RKO (cell line): ENCODE results near the gene ITGB3BP.
"Not testable (repeated sequence)": the region's sequence is repeated elsewhere in the genome, so short reads cannot be mapped to it uniquely, and the experiment has no call there.

Experiments used
- DNase-seq: peaks from one replicate; pipeline ENCODE4 v3.0.0-alpha.2; 2016; ENCODE audit warnings: low spot score

The ITGB3BP gene

DNA sequence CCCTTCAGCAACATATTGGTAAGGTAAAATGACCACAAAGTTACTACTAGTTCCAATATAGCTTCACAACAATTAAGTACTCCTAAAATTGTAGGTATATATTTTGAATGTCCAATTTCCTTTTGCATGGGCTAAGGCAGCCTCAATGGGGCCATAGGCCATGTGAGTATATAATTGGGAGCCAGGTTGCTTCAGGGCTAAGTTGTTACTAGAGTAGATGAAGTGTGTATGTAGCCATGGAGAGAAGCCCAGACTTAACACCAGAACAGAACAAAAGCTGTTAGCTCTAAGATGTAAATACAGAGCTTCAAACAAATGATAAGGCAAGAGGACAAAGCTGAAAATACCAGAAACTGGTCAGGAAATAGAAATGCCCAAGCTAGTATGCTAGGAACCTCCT, 16.2 kb downstream of the ITGB3BP start:
- DNase-seq: no peak

DNA sequence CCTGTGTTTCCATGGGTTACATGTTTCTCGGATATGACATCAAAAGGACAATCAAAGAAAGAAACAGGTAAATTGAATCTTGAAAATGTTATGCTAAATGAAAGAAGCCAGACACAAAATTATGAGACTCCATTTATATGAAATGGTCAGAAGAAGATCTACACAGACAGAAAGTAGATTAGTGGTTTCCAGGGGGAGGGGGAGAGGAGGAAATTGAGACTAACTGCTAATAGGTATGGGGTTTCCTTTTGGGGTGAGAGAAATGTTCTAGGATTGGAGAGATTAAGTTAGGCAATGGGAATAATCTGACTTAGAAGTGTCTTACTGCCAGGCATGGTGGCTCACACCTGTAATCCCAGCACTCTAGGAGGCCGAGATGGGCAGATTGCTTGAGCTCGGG, 21.8 kb downstream of the ITGB3BP start:
- DNase-seq: no peak

DNA sequence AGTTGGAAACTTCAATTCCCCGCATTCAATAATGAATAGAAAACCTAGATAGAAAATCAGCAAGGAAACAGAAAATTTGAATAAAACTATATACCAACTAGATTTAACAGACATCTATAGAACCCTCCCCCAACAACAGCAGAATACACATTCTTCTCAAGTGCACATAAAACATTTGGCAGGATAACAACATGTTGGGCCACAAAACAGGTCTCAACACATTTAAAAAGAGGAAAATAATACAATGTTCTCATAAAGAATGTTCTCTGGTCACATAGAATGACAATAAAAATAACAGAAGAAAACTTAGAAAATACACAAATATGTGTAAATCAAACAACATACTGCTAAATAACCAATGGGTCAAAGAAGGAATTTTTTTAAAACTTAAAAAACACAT, 24.9 kb downstream of the ITGB3BP start:
- no peak for DNase-seq

DNA sequence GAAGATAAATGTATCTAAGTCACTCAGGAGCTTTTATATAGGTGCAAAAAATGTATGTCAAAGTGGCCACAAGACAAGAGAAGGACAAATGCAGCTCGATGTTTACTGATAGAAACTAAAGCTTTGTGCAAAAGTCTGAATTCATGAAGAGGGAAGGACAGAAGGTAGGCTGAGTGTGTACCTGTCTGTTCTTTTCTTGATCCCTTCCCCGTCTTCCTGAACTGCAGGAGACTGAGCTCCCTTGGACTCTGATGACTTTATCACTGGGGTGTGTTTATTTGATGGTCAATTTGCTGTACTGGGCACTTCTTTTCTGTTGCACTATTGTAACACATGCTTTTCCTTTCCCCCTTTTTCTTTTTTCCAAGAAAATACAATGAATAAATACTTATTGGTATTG, 25.4 kb downstream of the ITGB3BP start:
- DNase-seq: no peak

DNA sequence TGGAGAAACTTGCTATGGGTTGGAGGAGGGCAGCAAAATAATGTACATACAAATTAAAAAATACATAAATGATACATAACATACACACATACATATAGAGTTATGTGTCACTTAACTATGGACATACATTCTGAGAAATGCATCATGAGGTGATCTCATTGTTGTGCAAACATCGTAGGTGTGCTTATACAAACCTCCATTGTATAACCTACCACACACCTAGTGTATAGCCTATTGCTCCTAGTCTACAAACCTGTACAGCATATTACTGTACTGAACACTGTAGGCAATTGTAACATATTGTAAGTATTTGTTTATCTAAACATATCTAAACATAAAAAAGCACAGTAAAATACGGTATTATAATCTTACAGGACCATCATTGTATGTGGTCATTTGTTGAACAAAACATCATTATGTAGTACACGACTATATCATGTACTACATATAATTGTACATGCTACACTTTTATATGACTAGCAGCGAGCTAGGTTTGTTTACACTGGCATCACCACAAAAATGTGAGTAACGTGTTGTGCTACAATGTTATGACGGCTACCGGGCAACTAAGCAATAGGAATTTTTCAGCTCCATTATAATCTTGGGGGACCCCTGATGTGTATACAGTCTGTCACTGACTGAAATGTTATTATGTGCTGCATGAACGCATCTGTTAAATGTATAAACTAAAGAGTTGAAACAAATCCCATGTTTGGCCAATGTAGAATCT, 35.5 kb downstream of the ITGB3BP start:
- no peak for DNase-seq

DNA sequence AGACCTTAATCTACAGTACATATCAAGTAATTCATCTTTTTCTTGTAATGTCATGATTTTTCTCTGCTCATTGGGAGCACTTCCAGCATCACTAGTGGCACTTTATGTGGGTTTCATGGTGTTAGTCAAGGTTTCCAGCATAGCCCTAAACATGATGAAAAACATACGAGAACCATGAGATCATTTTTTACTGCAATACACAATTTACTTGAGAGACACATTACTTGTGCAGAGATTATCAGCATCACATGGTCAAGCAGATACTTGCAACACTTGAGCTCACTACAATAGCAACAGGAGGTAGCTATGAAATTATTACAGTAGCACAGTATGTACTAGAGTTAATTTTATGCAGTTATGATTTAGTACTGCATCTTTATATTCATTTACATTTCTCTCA, 36.4 kb downstream of the ITGB3BP start:
- no peak for DNase-seq

DNA sequence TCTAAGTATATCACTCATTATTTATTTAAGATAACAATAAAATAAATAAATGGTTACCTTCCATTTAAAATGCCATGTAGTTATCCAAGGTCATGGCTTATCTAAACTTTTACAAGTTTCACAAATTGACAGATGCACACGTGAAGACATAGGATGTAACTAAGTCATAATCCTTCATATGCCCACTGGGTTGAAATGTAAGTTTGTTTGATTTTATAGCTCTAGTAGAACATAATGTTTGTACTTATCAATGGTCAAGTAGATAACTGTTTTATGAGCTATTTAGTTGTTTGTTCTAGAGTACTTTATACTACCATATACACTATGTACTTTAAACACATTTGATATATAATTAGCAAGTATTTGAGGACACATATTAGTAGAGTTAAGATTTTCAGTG, 43.0 kb downstream of the ITGB3BP start:
- no peak for DNase-seq

DNA sequence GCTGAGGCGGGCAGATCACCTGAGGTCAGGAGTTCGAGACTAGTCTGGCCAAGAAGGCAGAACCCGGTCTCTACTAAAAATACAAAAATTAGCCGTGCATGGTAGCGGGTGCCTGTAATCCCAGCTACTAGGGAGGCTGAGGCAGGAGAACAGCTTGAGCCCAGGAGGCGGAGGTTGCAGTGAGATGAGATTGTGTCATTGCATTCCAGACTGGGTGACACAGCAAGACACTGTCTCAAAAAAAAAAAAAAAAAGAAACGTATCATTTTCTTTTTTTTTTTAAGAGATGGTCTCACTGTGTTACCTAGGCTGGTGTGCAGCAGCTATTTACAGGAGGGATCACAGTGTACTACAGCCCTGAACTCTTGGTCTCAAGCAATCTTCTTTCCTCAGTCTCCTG, 47.3 kb downstream of the ITGB3BP start:
- DNase-seq: no peak

DNA sequence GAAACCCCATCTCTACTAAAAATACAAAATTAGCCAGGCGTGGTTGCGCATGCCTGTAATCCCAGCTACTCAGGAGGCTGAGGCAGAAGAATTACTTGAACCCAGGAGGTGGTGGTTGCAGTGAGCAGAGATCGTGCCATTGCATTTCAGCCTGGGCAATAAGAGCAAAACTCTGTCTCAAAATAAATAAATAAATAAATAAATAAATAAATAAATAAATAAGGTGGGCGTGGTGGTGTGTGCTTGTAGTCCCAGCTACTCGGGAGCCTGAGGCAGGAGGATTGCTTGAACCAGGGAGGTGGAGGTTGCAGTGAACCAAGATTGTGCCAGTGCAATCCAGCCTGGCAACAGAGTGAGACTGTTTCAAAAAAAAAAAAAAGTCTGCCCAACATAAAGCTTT, 54.3 kb downstream of the ITGB3BP start:
- DNase-seq: not testable (repeated sequence)

DNA sequence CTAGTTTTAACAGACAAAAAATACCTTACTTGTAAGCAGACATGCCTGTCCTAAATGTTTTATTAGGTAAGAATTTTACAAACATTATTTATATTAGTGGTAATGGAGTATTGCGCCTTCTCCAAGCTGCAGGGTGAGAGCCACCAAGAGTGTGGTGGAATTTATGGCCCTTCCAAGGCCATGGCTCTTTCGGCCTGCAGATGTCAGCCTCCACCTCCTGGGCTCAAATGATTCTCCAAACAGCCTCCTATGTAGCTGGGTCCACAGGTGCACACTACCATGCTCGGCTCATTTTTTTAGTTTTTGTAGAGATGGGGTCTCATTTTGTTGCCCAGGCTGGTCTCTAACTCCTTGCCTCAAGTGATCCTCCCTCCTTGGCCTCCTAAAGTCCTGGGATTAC, 56.3 kb downstream of the ITGB3BP start:
- DNase-seq: no peak

DNA sequence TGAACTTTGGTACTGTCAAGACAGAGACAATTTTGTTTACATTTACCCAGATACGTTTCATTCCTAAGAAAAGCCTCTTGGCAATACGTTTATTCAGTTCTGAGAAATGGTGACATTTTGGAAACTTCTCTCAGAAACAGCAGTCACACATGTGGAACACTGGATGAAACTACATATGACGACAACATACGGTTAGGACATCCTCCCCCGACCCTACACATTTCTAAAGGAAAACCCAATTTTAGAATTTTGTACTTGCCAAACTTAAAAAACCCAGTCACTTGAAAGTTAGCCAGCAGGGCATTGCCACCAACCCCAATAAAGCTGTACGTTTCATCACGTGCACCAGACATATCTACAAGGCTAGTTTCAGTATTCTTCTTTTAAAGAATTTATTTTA, 56.8 kb downstream of the ITGB3BP start:
- DNase-seq: no peak

DNA sequence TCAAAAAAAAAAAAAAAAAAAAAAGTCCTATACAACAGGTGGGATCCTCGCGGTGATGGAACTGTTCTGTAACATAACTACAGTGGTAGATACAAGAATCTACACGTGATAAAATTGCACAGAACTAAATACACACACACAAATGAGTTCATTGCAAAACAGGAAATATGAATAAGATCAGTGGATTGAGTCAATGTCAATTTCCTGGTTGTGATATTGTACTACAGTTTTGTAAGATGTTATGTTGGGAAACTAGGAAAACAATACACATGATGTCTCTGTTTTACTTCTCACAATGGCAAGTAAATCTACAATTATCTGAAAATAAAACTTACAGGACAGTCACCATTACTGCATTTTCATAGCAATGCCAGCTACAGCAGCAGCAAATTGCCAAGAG, 59.8 kb downstream of the ITGB3BP start:
- DNase-seq: peak; percentile 17

DNA sequence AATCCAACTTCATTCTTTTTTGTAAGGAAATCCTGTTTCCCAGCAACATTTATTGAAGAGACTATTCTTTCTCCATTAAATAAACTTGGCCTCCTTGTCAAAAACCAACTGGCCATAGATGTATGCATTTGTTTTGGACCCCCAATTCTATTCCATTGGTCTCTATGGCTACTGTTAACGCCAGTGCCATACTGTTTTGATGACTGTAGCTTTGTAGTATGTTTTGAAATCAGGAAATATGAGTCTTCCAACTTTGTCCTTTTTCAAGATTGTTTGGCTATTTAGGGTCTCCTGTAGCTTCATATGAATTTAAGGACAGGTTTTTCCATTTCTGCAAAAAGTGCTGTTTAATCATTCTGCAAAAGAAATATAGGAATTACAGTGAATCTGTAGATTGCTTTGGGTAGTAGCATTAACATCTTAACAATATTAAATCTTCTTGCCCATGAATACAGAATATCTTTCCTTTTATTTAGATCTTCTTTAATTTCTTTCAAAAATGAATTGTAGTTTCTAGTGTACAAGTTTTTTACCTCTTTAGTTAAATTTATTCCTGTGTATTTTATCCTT, 61.3 kb downstream of the ITGB3BP start:
- no peak for DNase-seq

DNA sequence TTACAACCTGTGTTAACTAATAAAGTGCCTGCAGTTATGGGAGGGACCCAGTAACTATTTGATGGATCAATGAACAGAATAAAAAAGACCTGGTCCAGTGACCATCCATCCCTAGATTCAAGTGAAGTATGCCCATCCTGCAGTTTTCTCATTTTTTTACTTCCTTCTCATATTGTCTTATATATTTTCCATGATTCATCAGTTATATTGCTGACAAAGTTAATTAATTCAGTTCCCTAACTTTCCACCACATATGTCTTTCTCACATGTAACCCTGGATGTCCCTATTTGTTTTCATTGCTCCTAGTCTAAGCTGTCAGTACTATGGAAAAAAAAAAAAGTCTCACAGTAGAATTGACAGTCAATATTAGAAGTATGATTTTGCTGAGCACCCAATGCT, 64.3 kb downstream of the ITGB3BP start:
- DNase-seq: no peak

DNA sequence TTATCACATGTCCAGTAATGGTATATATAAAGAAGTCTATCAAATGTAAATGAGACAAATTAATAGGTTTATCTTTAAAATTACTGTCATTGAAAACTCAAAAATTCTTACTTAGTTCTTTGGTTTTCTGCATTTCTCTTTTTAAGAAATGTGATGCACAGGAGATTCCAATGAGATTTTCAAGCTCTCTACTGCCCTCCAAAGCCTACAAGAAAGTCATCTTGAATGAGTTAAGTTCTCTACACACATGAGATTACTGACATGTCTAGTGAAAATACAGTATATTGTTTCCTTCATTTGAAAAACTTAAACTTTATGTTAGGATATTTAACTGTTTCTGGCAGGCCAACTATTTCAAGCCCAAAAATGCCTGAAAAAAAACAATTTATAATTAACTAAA, 68.8 kb downstream of the ITGB3BP start:
- peak; percentile 63 for DNase-seq

DNA sequence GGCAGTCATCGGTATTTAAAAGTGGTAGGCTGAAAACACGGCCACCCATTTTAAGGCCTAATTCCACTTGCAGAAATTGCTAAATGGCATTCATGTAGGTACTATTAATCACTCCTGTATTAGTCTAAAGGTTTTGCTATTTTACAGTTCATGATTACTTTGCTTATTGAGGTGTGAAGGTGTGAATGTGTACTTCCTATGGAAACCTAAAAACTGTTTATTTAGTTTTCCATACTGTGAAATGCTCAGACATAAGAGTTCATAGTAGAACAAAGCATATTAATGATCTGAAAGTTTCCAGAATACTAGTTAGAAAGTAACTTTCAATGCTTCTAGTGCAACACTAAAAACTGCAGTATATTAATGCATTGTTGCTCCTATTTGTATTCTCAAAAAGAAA, 69.8 kb downstream of the ITGB3BP start:
- no peak for DNase-seq

DNA sequence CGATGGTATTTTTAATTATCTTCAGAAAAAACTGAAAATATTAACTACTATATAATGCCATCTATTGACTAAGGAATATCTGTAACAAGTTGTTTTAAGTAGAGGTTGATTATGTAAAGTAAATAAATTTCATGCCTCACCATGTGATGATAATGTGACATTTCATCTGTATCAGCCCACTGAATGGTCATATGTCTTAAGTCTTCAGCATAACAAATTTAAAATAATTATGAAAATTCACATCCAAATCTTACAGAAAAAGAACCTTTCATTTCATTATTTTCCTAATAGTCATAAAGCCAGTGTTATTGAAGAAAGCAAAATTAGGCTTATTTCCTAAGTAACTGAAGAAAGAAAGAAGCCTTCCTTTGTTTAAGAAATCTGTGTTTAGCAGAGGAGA, 72.6 kb downstream of the ITGB3BP start:
- DNase-seq: no peak

DNA sequence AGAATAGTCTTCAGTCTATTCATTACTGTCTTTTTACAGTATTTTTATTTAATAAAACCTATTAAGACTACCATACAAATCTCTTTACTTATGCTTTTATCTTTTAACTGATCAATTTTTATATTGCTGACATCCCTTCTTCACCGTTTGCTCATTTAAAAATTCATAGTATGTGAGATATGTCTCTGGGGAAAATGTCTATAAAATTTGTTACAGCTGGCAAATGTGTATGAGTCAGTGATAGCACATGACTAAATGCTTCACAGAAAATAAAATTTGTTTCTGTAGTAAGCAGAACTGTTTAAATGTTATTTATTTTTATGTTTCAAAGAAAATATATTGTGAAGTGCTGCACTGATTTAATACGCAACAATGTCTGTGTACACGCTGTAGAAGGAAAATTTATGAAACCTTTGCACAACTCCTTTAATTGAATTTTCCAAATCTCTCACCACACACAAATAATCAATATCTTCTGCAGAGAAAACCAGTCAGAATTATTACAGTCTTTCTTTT, 74.2 kb downstream of the ITGB3BP start:
- DNase-seq: no peak

DNA sequence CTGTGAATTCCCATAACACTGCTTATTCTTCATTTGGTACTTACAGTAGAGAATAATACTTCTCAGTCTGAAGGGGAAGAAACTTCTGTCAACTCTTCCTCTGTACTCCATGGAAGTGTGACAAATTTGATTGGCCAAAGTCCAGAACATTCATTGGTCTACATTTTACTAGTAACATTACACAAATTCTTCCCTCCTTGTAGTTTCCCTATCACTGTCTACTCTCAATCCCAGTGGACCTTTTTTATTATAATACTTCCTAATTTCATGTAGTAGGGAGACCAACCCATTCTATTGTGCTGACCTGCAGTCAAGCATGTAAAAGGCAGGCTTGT, 80.9 kb downstream of the ITGB3BP start:
- no peak for DNase-seq

DNA sequence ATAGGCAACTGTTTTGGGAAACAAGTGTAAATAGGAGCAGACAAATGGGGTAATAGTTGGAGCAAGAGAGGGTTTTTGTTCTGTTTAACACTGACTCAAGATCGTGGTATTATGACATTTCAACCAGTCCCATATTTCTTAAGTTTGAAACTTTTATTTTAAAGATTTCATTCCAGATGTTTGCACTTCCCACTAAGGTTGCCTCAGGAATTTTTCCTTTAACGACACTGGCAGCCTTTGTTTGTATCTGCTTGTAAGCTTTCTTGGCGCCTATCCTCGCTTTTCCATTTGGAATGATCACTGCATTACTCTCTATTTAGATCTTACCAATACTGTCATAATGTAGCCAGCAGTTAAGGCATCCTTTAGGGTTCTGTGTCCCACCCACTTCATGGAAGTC, 87.9 kb downstream of the ITGB3BP start:
- no peak for DNase-seq

DNA sequence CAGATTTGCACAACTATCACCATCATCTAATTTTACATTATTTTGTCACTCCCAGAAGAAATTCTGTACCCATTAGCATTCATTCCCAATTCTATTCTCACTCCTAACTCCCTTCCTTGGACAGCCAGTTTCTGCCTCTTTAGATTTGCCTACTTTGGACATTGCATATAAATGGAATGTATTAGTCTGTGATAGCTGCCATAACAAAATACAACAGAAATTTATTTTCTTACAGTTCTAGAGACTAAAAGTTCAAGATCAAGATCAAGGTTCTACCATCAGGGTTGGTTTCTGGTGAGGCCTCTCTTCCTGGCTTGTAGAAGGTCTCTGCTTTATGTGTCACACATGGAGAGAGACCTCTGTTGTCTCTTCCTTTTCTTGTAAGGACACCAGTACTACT, 93.7 kb downstream of the ITGB3BP start:
- DNase-seq: no peak

DNA sequence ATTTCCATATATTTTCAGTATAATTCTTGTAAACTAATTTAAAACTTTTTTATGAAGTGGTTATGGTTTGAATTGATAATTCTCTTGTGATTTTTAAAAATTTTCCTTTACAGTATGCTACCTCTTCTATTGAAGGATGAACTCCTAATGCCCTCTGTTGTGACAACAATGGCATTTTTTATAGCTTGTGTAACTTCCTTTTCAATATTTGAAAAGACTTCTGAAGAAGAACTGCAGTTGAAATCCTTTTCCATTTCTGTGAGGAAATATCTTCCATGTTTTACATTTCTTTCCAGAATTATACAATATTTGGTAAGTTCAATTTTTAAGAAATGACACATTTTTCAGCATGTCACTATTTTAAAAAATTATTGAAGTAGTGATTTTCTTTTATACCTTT, 94.2 kb downstream of the ITGB3BP start:
- DNase-seq: no peak

DNA sequence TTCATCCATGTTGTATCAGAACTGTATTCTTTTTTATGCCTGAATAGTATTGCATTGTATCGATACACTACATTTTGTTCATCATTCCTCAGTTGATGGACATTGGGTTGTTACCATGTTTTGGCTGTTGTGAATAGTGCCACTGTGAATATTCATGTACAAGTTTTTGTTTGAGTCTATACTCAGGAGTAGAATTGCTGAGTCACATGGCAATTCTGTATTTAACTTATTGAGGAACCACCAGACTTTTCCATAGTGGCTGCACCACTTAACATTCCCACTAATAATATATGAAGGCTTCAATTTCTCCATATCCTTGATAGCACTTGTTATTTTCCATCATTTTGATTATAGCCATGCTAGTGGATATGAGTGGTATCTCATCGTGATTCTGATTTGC, 99.4 kb downstream of the ITGB3BP start:
- DNase-seq: no peak

DNA sequence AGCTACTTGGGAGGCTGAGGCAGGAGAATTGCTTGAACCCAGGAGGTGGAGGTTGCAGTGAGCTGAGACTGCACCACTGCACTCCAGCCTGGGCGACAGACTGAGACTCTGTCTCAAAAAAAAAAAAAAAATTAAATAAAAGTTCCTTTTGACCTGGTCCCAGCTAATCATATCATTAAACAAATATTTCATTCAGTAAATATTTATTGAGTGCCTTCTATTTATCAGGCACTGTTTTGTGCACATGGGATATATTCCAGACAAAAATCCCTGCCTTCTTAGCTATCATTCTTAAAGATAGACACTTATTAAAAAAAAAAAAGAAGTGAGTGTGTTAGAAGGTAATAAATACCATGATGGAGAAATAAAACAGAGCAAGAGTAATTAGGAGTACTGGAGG, 102.3 kb downstream of the ITGB3BP start:
- not testable (repeated sequence) for DNase-seq
